Inflammatory macrophage (primary cell): Measurements from ENCODE around the gene CSTF2.
"Not testable (repeated sequence)": the region's sequence is repeated elsewhere in the genome, so short reads cannot be mapped to it uniquely, and the experiment has no call there.

Experiments used
- DNase-seq, 2 donors: peaks; one replicate each; pipeline ENCODE4 v3.0.0-alpha.2; 2020 to 2022
- total RNA-seq, 18 experiments: gene quantifications; one replicate each; lab custom pipeline; 2026; ENCODE audit warnings: mixed read lengths in 6 of 18, inconsistent platforms in 2 of 18; lab: John Stamatoyannopoulos, UW

Gene CSTF2
- total RNA-seq = 4.2 to 25.7 (median 19.4) reads per million in 18 experiments

DNA sequence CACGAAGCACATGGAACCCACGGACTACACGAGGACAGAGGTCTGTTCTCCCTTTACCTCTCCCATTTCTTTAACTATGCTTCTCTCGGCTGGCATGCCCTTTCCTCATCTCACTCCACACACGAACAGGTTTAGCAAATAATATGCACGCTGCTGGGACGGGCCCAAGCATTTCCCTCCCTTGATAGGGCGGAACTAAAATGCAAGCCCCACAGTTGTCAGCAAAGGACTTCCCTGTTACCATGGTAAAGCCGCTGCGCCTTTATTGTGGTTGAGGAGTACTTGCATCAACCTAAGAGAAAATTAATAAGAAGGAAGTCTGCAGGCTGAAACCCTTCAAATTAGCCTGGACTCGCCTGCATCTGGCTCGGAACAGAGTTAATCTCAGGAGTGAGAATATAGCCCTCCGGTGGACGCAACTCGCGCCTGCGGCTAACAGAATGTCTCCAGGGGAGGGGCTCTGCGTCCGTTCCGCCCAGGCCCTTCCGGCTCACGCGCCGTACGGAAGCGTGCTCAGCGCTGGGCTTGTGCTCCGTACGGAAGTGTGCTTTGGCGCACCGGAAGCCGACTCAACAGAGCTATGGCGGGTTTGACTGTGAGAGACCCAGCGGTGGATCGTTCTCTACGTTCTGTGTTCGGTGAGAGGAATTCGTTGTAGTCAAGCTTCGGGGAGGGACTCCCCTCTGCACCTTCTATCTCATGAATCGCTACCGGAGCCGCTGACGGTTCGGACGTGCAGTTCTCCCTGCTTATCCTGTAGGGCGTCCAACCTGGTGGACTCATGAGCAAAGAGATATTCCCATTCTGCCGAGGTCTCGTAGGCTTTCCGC lies at the start of gene CSTF2:
Gene CSTF2 (plus strand): TSS at position 555 of the 830 bp plus-strand sequence. CDS start 26 bp downstream, at position 581.
- DNase-seq = peak; percentile 79 to 84

- not testable (repeated sequence) for DNase-seq
Measured at GRCh38 chrX:100796371-100796770, 23.8 kb upstream of the CSTF2 start.

GRCh38 chrX:100797359-100797758 lies 22.8 kb upstream of the CSTF2 start:
- no peak for DNase-seq

DNA sequence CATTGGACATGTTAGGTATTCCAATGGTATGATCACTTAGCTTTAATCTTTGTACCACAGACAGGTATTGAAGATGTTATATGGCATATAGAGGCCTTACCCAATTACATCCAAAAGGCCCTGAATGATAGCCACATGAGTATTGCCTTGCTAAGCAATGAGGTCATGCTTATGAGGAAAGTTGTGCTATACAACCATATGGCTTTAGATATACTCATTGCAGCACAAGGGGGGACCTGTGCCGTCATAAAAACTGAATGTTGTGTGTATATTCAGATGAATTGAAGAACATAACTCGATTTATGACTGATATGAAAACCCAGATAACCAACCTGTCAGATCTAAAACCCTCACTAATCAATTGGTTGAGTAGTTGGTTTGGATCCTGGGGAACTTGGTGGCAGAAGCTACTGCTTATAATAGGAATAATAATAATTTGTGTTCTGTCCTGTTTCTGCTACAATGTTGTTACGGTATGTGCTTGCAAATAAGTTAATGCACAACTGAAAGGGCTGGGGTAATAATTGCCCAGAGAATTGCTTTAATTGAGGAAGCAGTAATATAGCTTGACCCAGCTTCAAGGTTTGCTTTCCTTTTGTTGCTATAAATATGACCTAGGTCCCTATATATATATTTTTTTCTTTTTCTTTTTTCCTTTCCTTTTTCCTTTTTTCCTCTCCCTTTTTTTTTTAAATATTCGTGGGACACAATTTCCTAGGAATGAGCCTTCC lies 21.5 kb upstream of the CSTF2 start:
- DNase-seq = no peak

- no peak for DNase-seq
Measured at GRCh38 chrX:100802843-100803242, 17.3 kb upstream of the CSTF2 start.

DNA sequence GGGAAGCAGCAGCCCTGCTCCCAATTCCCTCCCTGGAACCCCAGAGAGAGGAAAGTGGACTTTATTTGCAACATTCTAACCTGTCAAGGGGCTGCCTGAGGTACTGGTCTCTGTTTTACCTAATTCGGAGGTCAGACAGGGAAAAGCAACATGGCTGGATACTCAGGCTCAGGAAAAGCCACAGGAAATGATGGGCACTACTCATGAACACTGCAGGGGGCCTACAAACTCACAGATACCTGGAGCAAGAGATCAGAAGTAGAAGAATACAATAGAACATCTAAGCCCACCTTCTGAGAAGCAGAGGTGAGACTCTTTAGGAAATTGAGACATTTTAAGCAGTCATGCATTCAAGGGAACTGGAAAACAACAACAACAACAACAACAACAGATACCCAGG lies 15.4 kb upstream of the CSTF2 start:
- no peak for DNase-seq

GRCh38 chrX:100808265-100808664 lies 11.9 kb upstream of the CSTF2 start:
- not testable (repeated sequence) for DNase-seq

GRCh38 chrX:100812216-100813158 lies 7.7 kb upstream of the CSTF2 start:
- DNase-seq = no peak

DNA sequence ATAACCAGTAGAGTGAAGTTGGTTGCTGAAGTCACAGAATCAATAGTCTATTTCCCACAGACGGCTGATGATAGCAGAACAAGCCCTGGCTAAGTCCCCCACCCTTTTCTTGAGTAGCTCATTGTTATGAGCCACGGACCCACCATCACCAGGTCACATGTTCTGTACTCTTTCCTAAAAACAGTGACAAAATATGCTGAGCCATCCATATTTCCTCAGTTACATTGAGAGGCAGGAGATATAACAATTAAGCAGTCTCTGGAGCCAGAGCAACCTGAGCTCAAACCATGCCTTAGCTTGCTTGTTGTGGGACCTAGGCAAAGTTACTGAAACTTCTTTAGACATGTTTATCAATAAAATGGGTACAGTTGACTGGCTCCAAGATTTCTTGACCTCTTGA lies 2.9 kb upstream of the CSTF2 start:
- no peak for DNase-seq

DNA sequence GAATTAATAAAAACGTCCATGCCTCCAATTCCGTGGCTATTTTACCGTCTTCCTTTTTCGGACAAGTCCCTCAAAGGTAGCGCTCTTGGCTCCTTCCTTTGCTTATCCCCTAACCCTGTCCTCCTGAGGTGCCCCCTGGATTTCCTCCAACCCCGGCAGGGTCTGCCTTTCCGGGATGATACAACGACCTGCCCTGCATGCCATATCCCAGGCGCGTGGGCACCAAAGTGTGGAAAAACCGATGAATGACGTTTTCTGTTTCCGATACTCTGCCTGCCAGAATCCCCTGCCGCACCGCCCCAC lies 706 bp upstream of the CSTF2 start:
- no peak for DNase-seq

- peak in 1 of 2 donors; percentile 2 for DNase-seq
Measured at GRCh38 chrX:100829730-100830129, 9.5 kb downstream of the CSTF2 start.

DNA sequence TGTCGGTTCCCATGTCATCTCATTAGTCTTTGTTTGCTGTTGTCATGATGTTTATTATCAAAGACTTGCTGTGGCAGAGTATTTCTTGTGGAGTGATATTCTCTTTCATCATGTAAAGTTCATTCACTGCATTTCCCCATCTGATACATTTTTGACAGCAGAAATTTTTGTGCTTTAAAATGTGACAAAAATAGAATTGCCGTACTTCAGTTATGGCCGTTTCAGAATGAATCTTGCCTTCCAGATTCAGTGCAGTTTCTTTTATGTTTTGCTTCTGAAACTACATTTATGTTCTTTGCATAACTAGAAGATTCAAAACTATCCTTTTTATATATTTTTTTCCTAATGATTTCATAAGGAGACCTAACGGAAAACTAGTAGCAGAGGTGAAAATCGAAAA lies 10.0 kb downstream of the CSTF2 start:
- no peak for DNase-seq

DNA sequence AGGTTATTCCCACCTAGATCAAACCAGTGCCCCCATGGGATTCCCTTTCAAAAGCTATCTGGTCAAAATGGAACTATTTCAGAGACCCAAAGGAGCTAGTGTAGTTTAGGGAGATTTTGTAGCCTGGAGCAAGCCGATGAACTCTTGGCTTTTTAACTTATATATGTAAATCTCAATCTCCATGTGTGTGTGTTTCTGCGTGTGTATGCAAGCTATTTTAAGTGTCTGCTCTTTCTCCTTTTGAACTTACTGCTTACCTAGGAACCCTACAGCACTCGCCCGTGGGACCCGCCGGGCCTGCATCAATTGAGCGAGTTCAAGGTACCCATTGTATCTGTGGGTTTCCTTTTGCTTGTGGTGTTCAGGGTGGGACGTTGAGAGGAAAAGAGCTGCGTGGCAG lies 10.4 kb downstream of the CSTF2 start:
- no peak for DNase-seq

DNA sequence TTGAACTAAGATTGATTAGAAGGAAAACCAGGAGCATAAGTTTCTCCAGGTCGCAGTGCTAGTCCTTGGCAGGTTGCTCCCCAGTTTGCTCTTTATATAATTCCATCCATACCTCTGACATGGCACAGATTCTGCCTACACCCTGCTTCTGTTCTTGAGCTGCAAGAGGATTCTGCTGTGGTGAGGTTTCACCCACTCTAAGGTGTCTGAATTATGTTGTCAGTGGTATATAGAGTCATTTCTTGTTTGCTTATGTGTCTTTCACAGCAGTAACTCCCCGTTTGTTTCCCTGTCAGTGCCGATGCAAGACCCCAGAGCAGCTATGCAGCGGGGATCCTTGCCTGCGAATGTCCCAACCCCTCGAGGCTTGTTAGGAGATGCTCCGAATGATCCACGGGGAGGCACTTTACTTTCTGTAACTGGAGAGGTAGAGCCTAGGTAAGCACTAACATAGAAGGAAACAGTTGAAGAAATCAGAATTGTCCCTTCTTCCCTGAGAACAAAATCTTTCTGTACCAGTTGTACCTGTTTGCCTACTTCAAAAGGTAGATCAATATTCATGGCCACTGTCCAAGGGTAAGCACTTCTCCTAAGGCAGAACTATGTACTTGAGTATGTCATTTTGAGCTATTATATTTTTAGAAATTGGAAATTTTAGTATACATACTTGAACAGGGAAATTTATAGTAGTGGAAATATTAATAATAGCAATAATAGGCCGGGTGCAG lies 11.2 kb downstream of the CSTF2 start:
- DNase-seq = no peak

- DNase-seq = no peak
Measured at GRCh38 chrX:100850317-100850716, 30.1 kb downstream of the CSTF2 start.

- no peak for DNase-seq
Measured at GRCh38 chrX:100852810-100853209, 32.6 kb downstream of the CSTF2 start.

GRCh38 chrX:100863326-100863864 lies 43.2 kb downstream of the CSTF2 start:
- DNase-seq = peak in 1 of 2 donors; percentile 9

DNA sequence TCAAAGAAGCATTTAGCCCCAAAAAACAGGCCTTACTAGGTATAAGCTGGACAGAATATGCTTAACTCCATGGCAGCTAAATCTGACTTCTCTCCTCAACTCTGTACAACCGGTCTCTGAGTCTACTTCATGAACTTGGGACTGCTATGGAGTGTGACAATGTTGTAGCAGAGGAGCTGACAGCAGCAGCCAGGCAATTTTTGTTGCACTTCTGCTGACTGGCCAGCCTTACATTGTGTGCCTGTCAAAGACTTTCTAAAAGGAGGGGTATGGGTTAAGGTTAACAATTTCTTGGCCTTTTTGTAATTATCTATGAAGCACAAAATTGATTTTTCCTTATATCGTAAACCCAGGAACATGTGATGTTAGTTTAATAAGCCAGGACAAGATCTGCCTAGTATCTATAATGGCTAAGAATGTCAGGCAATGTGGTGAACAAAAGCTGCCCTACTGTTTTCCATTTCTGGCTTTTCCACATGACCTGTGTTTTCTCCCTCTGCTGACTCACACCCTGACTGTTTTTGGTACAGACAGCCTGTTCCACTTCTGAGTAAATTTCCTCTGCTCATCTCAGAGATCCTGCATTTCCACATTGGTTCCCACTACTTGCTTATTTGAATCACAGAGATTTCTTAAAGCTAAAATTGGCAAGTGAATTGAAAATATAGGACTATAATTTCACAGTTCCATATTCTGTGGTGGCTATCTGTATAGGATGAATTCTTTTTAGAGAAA lies 44.6 kb downstream of the CSTF2 start:
- no peak for DNase-seq

- no peak for DNase-seq
Measured at GRCh38 chrX:100868273-100868672, 48.1 kb downstream of the CSTF2 start.

DNA sequence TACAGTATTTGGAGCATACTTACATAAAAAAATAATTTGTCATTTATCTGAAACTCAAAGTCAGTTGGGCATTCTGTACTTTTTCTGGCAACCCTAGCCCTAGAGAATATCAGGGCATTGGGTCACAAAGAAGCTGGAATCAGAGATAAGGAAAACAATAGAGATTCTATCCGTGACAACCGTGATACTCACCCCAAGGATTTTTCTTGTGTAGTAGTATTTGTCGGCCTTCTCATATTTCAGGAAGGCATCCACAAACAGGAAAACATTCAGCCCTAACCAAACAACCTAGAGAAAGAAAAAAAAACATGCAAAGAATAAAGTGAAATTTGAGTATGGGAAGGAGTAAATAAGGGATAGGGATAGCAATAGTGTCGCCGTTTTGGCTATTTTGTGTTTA lies 50.3 kb downstream of the CSTF2 start:
- no peak for DNase-seq
